CD14-positive monocyte (primary cell): ENCODE measurements around the gene PDIA5. TPM values are rescaled to one million over a fixed set of nuclear protein-coding genes. Genes with fewer than 3 reads are reported as not detected.

Source experiments
- DNase-seq, 3 donors: peaks; one replicate each; pipeline ENCODE4 v3.0.0-alpha.2; 2011 to 2022
- H2AFZ ChIP-seq: 2 replicates; pipeline ENCODE4 v1.6.0; 2012; ENCODE audit warnings: mild to moderate bottlenecking, low read depth, low read length, inconsistent platforms; ENCODE audit not compliant: insufficient read depth, poor library complexity, severe bottlenecking
- H3K27ac ChIP-seq, 2 donors: 1 replicate in 1 of 2; 2 replicates in 1 of 2; pipeline ENCODE4 v1.5.1; 2012 to 2013; ENCODE audit warnings: low read length in 2 of 2, control low read depth in 1 of 2, inconsistent platforms in 1 of 2, low read depth in 1 of 2, mild to moderate bottlenecking in 1 of 2
- H3K27me3 ChIP-seq, 2 donors: one replicate each; pipeline versions ENCODE4 v1.6.0 to v1.6.1; 2011 to 2013; ENCODE audit warnings: low read length in 2 of 2; ENCODE audit not compliant: control insufficient read depth in 2 of 2, insufficient read depth in 2 of 2
- H3K36me3 ChIP-seq, 2 donors: replicated peaks in 1 of 2; 1 replicate in 1 of 2; 2 replicates in 1 of 2; pipeline versions ENCODE4 v1.5.1 to v1.6.1; 2012 to 2013; ENCODE audit warnings: low read length in 2 of 2, control low read depth in 1 of 2, inconsistent platforms in 1 of 2, mild to moderate bottlenecking in 1 of 2; ENCODE audit not compliant: insufficient read depth in 2 of 2, control insufficient read depth in 1 of 2
- H3K4me1 ChIP-seq, 2 donors: 1 replicate in 1 of 2; 2 replicates in 1 of 2; pipeline versions ENCODE4 v1.5.1 to v1.6.1; 2012 to 2013; ENCODE audit warnings: low read length in 2 of 2, control low read depth in 1 of 2, inconsistent platforms in 1 of 2, mild to moderate bottlenecking in 1 of 2, moderate library complexity in 1 of 2; ENCODE audit not compliant: insufficient read depth in 2 of 2, control insufficient read depth in 1 of 2
- H3K4me2 ChIP-seq: replicated peaks from 2 replicates; pipeline ENCODE3; 2012; ENCODE audit warnings: low read length, moderate library complexity, mild to moderate bottlenecking; ENCODE audit not compliant: poor library complexity, severe bottlenecking; ENCODE audit errors: extremely low read depth
- H3K4me3 ChIP-seq, 3 experiments: fragments of 200-600 bp in 1 of 3; sonication (generic) in 1 of 3; replicated peaks in 1 of 3; 1 replicate in 2 of 3; 2 replicates in 1 of 3; pipeline ENCODE4 v1.5.1; 2011 to 2013; ENCODE audit warnings: low read length in 3 of 3, mild to moderate bottlenecking in 3 of 3, control low read depth in 2 of 3, low read depth in 2 of 3, inconsistent platforms in 1 of 3, moderate library complexity in 1 of 3
- H3K79me2 ChIP-seq: 2 replicates; pipeline ENCODE4 v1.6.0; 2012; ENCODE audit warnings: mild to moderate bottlenecking, control low read depth, inconsistent platforms, low read length, moderate library complexity; ENCODE audit not compliant: insufficient read depth
- H3K9ac ChIP-seq: 2 replicates; pipeline ENCODE4 v1.6.0; 2017; ENCODE audit warnings: low read length, mild to moderate bottlenecking; ENCODE audit not compliant: insufficient read depth, poor library complexity, severe bottlenecking
- H3K9me3 ChIP-seq, 2 donors: replicated peaks in 1 of 2; 1 replicate in 1 of 2; 2 replicates in 1 of 2; pipeline versions ENCODE4 v1.5.1 to v1.6.1; 2012 to 2013; ENCODE audit warnings: low read length in 2 of 2, control low read depth in 1 of 2; ENCODE audit not compliant: control insufficient read depth in 1 of 2, insufficient read depth in 1 of 2
- H4K20me1 ChIP-seq: 2 replicates; pipeline ENCODE4 v1.6.0; 2012; ENCODE audit warnings: mild to moderate bottlenecking, low read length, control low read depth, moderate library complexity; ENCODE audit not compliant: insufficient read depth
- H3K27ac Mint-ChIP-seq, 7 donors: one replicate each; pipeline ENCODE4 v1.8.0; 2020; ENCODE audit warnings: mild to moderate bottlenecking in 7 of 7, mixed read lengths in 7 of 7, moderate library complexity in 6 of 7, inconsistent platforms in 2 of 7
- H3K27me3 Mint-ChIP-seq, 3 donors: one replicate each; pipeline ENCODE4 v1.8.0; 2021 to 2022; ENCODE audit warnings: low read depth in 3 of 3, mild to moderate bottlenecking in 3 of 3, mixed read lengths in 3 of 3, moderate library complexity in 3 of 3, inconsistent platforms in 1 of 3
- H3K36me3 Mint-ChIP-seq, 2 donors: one replicate each; pipeline ENCODE4 v1.8.0; 2020; ENCODE audit warnings: mixed read lengths in 2 of 2, inconsistent platforms in 1 of 2, mild to moderate bottlenecking in 1 of 2
- H3K4me1 Mint-ChIP-seq: one replicate; pipeline ENCODE4 v1.8.0; 2020; ENCODE audit warnings: mild to moderate bottlenecking, mixed read lengths
- H3K4me3 Mint-ChIP-seq, 2 donors: one replicate each; pipeline ENCODE4 v1.8.0; 2020; ENCODE audit warnings: mild to moderate bottlenecking in 2 of 2, mixed read lengths in 2 of 2, moderate library complexity in 1 of 2
- H3K9me3 Mint-ChIP-seq, 7 donors: one replicate each; pipeline ENCODE4 v1.8.0; 2020 to 2022; ENCODE audit warnings: mixed read lengths in 7 of 7, mild to moderate bottlenecking in 6 of 7, moderate library complexity in 6 of 7, inconsistent platforms in 2 of 7
- CTCF ChIP-seq: fragments of 200-600 bp; IDR thresholded peaks from one replicate; pipeline ENCODE4 v1.8.0; 2022; ENCODE audit warnings: antibody characterized with exemption, mild to moderate bottlenecking
- WGBS: methylation state at CpG from one replicate; pipeline ENCODE4 v1.1.5; 2013; ENCODE audit warnings: missing lambda C conversion rate; ENCODE audit not compliant: insufficient coverage; 5-methylcytosine and 5-hydroxymethylcytosine counted together
- intact Hi-C, 2 donors: fragments of 100-400 bp; cut with micrococcal nuclease; formaldehyde crosslinking; loops; one replicate each; pipeline versions ENCODE4 v1.15.0 to v1.15.1; 2023
- polyA plus RNA-seq, 3 donors: library from polyadenylated mRNA; depleted of rRNA in 1 of 3; unstranded in 2 of 3; stranded (reverse) in 1 of 3; fragments of 300-500 nt in 2 of 3; fragments of >200 nt in 1 of 3; fragmentation: Illumina TruSeq in 2 of 3; gene quantifications; 1 replicate in 2 of 3; 2 replicates in 1 of 3; pipeline ENCODE4 v1.2.3, GENCODE V29; 2012 to 2021

PDIA5 gene
- polyA plus RNA-seq, 3 donors: 7.1 to 10.0 (median 9.2) TPM

DNA sequence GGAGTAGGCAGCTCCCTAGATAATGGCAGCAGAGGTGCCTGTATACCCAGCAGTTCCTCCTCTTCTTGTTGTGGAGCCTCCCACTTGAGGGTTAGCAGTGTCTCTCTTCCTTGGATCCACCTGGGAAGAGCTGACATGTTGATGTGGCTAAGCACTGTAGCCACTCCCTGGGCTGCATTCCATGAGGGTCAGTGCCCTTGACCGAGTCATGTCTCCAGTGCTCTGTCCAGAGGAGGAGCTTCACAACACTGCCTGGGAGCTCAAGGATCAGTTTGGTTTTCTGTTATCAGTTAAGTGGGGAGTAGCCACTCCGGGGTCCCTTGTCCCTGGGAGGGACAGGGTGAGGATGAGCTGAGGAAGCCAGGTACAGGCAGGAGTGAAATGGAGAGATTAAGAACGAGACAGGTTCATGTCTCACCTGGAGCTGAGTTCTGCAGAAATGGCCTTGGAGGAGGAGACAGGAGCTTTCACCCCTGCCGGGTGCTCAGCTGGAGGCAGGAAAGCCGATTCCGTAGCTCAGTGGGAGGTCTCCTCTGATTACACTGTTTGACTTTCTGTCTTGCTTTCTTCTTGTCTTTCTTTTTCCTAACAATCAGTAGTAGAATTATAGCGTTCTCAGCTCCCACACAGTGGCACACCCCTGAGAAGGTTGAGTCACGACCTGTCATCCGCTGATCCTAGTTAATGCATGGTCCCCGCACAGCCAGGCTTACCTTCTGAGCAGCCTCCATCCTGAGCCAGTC lies 77.0 kb downstream of the PDIA5 start:
- Mint-ChIP-seq H3K4me3 (no peak overlapping the region), H3K4me1 (no peaks in the 10 kb centered on the region), H3K27ac (peak overlapping the region in 4 of 7 donors; percentile 2 to 63 (median 46)), H3K9me3 (no peaks in the 10 kb centered on the region), H3K36me3 (peaks cover 52 to 63% of the 10 kb centered on the region in 2 donors), H3K27me3 (peaks cover 0 to 1% (median 0%) of the 10 kb centered on the region in 3 donors)
- no peaks in the 10 kb centered on the region for H3K79me2 ChIP-seq
- intact Hi-C loops: no loop called here
- H3K27me3 ChIP-seq: no peaks in the 10 kb centered on the region
- DNase-seq: no peak
- H3K27ac ChIP-seq: no peak overlapping the region
- H3K36me3 ChIP-seq: peaks cover 24 to 64% of the 10 kb centered on the region in 2 donors
- no peak overlapping the region for H2AFZ ChIP-seq
- no peaks in the 10 kb centered on the region for H4K20me1 ChIP-seq
- H3K9me3 ChIP-seq: no peaks in the 10 kb centered on the region
- no peak for TF ChIP-seq CTCF
- no peak overlapping the region for H3K9ac ChIP-seq
- no peak overlapping the region for H3K4me2 ChIP-seq
- no peaks in the 10 kb centered on the region for H3K4me1 ChIP-seq
- no peak overlapping the region for H3K4me3 ChIP-seq
- 98% methylated on average over 7 of the region's 10 CpGs for WGBS

GRCh38 chr3:123147754-123148535 lies 81.1 kb downstream of the PDIA5 start:
- Histone ChIP-seq H3K4me2 (no peak overlapping the region), H3K79me2 (no peaks in the 10 kb centered on the region), H3K4me3 (no peak overlapping the region), H4K20me1 (no peaks in the 10 kb centered on the region), H3K4me1 (peaks cover 14 to 17% of the 10 kb centered on the region in 2 donors), H3K27ac (peak overlapping the region in 1 of 2 donors; percentile 27), H3K27me3 (no peaks in the 10 kb centered on the region), H3K9me3 (no peaks in the 10 kb centered on the region), H2AFZ (no peak overlapping the region), H3K9ac (no peak overlapping the region), H3K36me3 (peaks cover 24 to 64% of the 10 kb centered on the region in 2 donors)
- DNase-seq: no peak
- TF ChIP-seq CTCF: no peak
- Mint-ChIP-seq H3K27me3 (peaks cover 0 to 2% (median 1%) of the 10 kb centered on the region in 3 donors), H3K4me1 (peaks cover 9% of the 10 kb centered on the region), H3K27ac (peak overlapping the region in 3 of 7 donors; percentile 11 to 36 (median 30)), H3K9me3 (peaks cover 1 to 8% (median 4%) of the 10 kb centered on the region in 7 donors), H3K36me3 (peaks cover 54 to 69% of the 10 kb centered on the region in 2 donors), H3K4me3 (no peak overlapping the region)
- intact Hi-C loops: no loop called here
- 99% methylated on average over 8 of the region's 10 CpGs for WGBS
